ENCODE measurements around the gene NUTM2F.
"Not testable (repeated sequence)": the region's sequence is repeated elsewhere in the genome, so short reads cannot be mapped to it uniquely, and the experiment has no call there.

Gene NUTM2F

DNA sequence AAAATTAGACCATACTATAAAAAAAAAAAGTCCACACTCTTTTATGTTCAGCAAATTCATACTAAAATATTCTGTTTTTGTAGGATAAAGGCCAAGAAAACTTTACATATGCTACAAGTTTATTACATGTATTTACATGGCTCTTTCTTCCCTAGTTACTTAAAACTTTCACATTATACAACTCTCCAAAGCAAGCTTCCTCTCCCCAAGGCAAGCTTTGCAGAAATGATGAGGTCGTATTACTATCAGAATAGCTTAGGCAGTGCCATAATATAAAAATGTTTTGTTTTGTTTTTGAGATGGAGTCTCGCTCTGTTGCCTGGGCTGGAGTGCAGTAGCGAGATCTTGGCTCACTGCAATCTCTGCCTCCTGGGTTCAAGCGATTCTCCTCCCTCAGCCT, 8.0 kb upstream of the NUTM2F start:
- H3K9me3 Mint-ChIP-seq; H3K4me3 Mint-ChIP-seq; H3K27me3 Mint-ChIP-seq; H3K36me3 Mint-ChIP-seq (ENCODE audit: low read depth); H3K27ac Mint-ChIP-seq; intact Hi-C loops (cut with micrococcal nuclease); H3K4me1 Mint-ChIP-seq (ENCODE audit: low read depth): not testable (repeated sequence)

DNA sequence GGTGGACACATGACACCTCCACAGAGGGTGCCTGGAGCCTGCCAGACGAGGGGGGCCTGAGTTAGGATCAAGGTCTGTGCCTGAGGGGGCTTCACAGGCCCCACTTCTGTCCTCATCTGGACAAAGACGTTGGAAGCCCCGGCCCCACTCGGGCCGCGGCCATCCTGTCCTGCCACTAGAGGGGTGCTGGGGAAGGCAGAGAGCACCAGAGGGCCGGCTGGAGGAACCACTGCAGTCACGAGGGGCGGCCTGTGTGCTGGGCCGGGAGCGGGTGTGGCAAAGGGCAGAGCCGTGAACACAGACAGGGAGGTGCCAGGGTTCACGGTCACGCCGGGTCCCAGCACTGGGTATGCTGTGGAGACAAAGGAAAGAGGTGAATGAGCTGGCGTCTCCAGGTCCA, 2.9 kb downstream of the NUTM2F start:
- H3K9me3 Mint-ChIP-seq; H3K4me1 Mint-ChIP-seq (ENCODE audit: low read depth); intact Hi-C loops (cut with micrococcal nuclease): not testable (repeated sequence)

DNA sequence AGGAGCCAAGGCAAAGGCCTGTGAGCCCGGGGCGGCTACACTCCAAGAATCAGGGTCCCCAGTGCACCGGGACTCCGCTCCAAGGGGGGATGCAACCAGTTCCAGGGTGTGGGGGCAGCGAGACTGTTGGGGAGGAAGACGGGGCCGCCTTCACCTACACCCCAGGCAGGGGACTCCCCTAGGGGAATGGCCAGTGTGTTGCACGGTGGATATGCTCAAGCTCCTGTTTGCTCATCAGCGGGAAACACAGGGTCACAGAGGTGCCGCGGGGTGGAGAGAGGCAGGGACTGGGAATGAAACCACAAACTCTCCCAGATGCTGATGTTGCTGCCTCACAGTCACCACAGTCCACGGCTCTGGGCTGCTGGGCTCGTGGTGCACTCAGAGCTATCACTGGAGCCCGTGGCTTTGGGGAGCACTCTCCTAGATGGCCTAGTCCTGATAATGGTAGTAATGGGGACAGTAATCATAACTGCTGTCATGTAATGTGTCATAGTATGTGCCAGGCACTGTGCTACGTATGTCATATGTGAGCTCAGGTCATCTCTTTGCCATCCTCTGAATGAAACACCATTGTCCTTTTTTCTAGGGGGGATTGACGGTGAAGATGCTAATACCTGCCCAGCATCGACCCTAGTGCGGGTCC, 5.2 kb downstream of the NUTM2F start:
- H3K27me3 Mint-ChIP-seq; H3K36me3 Mint-ChIP-seq (ENCODE audit: low read depth); H3K4me1 Mint-ChIP-seq (ENCODE audit: low read depth); H3K4me3 Mint-ChIP-seq; H3K9me3 Mint-ChIP-seq; H3K27ac Mint-ChIP-seq; intact Hi-C loops (cut with micrococcal nuclease): not testable (repeated sequence)

More for the DNA sequence above, 2.9 kb downstream of the NUTM2F start:
- H3K36me3 Mint-ChIP-seq (ENCODE audit: low read depth); H3K4me3 Mint-ChIP-seq; H3K27me3 Mint-ChIP-seq: not testable (repeated sequence)
- peak overlapping the region; percentile 29 for H3K27ac Mint-ChIP-seq

DNA sequence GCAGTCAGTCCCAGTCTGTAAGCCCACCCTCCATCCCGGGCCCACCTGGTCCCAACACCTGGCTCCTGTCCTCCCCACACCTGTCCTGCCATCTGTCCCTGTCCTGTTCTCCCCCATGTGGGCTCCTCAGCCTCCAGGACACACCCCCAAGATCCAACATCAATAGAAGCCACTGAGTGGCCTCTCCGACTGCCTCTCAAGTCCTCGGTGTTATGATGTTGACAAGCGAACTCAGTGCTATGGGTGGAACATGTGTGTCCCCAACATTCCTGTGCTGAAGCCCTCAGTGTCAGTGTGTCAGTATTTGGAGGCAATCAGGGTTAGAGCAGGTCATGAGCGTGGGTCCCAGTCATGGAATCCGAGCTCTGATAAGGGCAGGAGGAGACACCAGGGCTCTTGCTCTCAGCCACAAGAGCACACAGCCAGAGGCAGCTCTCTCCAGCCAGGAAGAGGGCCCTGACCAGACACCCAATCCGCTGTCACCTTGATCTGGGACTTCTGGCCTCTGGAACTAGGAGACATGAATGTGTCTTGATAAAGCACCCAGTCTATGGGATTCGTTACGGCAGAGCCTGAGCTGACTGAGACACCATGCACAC, 6.0 kb downstream of the NUTM2F start:
- H3K27me3 Mint-ChIP-seq; H3K27ac Mint-ChIP-seq; H3K36me3 Mint-ChIP-seq (ENCODE audit: low read depth); H3K9me3 Mint-ChIP-seq; H3K4me1 Mint-ChIP-seq (ENCODE audit: low read depth); intact Hi-C loops (cut with micrococcal nuclease); H3K4me3 Mint-ChIP-seq: not testable (repeated sequence)

DNA sequence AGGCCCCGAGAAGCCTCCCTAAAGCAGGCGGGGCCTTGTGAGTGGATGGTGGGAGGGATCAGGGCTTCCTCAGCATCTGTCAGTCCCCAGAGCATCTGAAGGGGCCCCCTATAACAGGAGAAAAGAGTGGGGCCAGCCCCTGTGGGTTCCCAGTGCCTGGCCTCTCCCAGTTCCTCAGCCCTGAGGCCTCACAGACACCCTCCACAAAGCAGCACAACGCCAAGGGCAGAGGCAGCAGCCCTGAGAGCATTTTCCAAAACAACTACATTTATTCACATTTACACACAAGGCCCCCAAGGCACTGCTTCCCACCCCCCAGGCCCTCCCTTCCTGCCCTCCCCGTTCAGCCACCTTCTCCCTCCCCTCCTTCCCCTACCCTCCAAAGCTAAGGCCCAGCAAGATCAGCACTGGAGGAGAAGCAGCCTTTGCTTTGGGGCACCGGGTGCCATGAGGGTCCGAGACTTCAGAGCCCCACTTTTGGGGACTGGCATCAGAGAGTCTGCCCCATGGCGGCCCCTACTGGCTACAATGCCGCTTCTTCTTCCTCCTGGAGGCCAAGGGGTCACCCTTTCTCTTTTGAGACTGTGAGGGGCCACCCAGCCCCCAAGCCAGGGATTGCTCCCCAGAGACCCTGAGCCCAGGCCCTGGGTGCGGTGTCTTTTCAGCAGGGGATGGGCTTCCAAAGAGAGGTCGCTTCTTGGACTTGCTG, 10.3 kb downstream of the NUTM2F start:
- H3K4me3 Mint-ChIP-seq; H3K27ac Mint-ChIP-seq; H3K4me1 Mint-ChIP-seq (ENCODE audit: low read depth); intact Hi-C loops (cut with micrococcal nuclease); H3K9me3 Mint-ChIP-seq; H3K27me3 Mint-ChIP-seq; H3K36me3 Mint-ChIP-seq (ENCODE audit: low read depth): not testable (repeated sequence)

DNA sequence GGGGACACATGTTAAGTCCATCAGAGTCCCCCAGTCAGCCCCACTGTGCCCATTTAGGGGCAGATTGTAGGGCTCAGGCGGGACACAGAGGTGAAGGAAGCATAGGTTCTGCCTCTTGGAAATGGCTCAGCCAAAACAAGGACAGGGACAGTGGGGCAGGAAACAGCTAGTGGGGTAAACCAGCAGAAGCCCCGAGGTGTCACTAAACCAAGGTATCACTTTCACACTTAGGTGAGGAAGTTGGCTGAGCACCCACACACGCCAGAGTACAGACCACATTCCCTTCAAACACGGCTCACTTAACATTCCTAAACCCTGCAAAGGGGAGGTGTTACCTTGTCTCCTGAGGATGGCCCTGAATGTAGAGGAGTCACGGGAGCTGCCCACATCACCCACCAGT, 12.2 kb downstream of the NUTM2F start:
- H3K36me3 Mint-ChIP-seq (ENCODE audit: low read depth); H3K27ac Mint-ChIP-seq; H3K4me1 Mint-ChIP-seq (ENCODE audit: low read depth); H3K9me3 Mint-ChIP-seq; H3K27me3 Mint-ChIP-seq; H3K4me3 Mint-ChIP-seq; intact Hi-C loops (cut with micrococcal nuclease): not testable (repeated sequence)

DNA sequence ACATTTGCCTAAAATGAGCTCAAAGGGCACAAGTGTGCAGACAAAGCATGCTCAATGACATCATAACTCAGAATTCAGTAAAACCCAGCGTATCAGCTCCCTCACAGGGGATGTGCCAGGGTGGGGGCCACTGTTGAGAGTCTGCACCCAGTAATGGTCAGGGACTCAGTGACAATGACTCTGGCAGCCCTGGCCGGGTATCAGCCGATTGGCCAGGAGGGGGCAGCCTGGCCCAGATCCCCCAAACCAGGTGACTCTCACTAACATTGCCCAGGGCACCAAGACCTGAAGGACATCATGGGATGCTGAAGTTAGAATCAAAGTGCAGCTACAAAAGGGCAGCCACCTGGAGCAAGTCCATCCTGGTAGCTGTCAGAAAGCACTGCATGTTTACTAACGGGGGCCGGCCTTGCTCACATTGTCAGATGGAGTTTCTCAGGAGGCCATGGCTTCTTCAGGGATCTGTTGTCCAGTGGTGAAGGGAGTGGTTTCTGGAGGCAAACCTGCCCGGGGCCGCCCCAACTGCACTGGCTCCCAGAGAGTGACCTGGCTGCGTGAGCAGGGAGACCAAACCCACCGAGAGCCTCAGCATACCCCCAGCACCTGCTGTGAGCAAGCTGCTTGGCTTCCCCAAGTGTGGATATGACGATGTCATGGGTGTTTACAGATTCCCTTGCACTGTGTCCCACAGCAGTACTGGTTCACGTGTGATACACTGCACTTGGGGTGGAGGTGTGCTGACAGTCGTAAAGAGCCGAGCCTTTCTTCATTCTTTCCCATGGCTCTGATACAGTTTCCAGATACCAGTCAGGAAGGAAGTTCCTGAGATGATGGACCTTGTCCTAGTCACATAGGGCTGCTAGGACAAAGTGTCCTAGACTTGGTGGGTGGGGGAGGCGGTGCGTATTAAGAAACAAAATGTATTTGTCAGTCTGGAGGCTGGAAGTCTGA, 13.1 kb downstream of the NUTM2F start:
- intact Hi-C loops (cut with micrococcal nuclease); H3K27me3 Mint-ChIP-seq; H3K36me3 Mint-ChIP-seq (ENCODE audit: low read depth); H3K4me1 Mint-ChIP-seq (ENCODE audit: low read depth); H3K4me3 Mint-ChIP-seq; H3K9me3 Mint-ChIP-seq; H3K27ac Mint-ChIP-seq: not testable (repeated sequence)

DNA sequence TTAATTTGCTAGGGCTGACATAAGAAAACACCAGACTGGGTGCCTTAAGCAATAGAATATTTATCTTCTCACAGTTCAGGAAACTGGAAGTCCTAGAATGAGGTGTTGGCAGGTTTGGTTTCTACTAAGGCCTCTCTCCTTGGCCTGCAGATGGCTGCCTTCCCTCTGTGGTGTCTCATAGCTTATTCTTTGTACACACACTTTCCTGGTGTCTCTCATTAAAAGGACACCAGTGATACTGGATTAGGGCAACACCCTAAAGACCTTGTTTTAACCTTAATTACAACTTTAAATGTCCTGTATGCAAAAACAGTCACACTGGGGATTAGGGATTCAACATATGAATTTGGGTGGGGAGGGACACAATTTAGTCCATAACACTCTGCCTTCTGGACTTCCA, 25.1 kb downstream of the NUTM2F start:
- H3K36me3 Mint-ChIP-seq (ENCODE audit: low read depth): peaks cover 31% of the 10 kb centered on the region
- H3K27me3 Mint-ChIP-seq: no peaks in the 10 kb centered on the region
- H3K27ac Mint-ChIP-seq: no peak overlapping the region
- no peaks in the 10 kb centered on the region for H3K9me3 Mint-ChIP-seq
- H3K4me3 Mint-ChIP-seq: no peak overlapping the region
- intact Hi-C loops (cut with micrococcal nuclease): no loop called here
- H3K4me1 Mint-ChIP-seq (ENCODE audit: low read depth): no peaks in the 10 kb centered on the region

DNA sequence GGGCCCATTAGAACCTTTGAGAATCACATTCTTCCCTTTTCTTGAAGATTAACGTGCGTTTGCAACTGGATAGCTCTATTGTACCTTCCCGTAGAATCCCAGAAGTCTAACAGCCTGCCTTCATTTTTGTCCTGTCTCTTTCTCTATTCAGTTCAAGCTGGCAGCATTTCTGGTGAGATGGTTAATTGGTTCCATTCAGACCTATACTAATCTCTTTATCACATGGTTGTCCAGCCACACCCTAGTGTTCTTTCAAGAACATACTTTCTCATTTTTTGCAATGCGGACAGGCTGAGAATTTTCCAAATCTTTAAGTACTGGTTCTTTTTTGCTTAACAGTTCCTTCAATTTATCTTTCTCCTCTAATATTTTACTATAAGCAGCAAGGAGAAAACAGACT, 26.0 kb downstream of the NUTM2F start:
- no peaks in the 10 kb centered on the region for H3K27me3 Mint-ChIP-seq
- H3K4me1 Mint-ChIP-seq (ENCODE audit: low read depth): no peaks in the 10 kb centered on the region
- no peaks in the 10 kb centered on the region for H3K9me3 Mint-ChIP-seq
- H3K27ac Mint-ChIP-seq: no peak overlapping the region
- intact Hi-C loops (cut with micrococcal nuclease): no loop called here
- H3K4me3 Mint-ChIP-seq: no peak overlapping the region
- H3K36me3 Mint-ChIP-seq (ENCODE audit: low read depth): peaks cover 40% of the 10 kb centered on the region

DNA sequence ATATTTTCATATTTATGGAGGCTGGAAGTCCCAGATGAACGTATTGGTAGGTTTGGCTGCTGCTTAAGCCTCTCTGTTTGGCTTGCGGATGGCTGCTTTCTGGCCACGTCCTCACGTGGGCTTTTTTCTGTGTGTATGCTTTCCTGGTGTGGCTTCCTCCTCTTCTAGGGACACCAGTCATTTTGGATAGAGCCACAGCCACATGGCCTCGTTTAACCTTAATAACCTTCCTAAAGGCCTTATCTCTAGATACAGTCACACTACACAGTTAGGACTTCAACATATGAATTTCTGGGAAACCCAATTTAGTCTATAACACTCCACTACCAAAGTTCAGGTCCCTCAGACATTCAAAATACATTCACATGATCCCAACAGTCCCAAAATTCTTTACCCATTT, 26.9 kb downstream of the NUTM2F start:
- H3K36me3 Mint-ChIP-seq (ENCODE audit: low read depth): peaks cover 49% of the 10 kb centered on the region
- H3K9me3 Mint-ChIP-seq: no peaks in the 10 kb centered on the region
- H3K27me3 Mint-ChIP-seq: no peaks in the 10 kb centered on the region
- intact Hi-C loops (cut with micrococcal nuclease): no loop called here
- no peak overlapping the region for H3K27ac Mint-ChIP-seq
- H3K4me1 Mint-ChIP-seq (ENCODE audit: low read depth): no peaks in the 10 kb centered on the region
- no peak overlapping the region for H3K4me3 Mint-ChIP-seq

DNA sequence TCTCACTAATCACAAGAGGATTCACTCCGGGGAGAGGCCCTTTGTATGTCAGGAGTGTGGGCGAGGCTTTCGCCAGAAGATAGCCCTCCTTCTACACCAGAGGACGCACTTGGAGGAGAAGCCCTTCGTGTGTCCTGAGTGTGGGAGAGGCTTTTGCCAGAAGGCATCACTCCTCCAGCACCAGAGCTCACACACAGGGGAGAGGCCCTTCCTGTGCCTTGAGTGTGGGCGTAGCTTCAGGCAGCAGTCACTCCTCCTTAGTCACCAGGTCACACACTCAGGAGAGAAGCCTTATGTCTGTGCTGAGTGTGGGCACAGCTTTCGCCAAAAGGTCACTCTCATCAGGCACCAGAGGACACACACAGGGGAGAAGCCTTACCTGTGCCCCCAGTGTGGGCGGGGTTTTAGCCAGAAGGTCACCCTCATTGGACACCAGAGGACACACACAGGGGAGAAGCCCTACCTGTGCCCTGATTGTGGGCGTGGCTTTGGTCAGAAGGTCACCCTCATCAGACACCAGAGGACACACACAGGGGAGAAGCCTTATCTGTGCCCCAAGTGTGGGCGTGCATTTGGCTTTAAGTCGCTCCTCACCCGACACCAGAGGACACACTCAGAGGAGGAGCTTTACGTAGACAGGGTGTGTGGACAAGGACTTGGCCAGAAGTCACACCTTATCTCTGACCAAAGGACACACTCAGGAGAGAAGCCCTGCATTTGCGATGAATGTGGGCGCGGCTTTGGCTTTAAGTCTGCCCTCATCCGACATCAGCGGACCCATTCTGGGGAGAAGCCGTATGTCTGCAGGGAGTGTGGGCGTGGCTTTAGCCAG, 27.8 kb downstream of the NUTM2F start:
- Mint-ChIP-seq H3K27ac (no peak overlapping the region), H3K9me3 (no peaks in the 10 kb centered on the region), H3K36me3 (ENCODE audit: low read depth) (peaks cover 56% of the 10 kb centered on the region), H3K27me3 (no peaks in the 10 kb centered on the region), H3K4me3 (no peak overlapping the region), H3K4me1 (ENCODE audit: low read depth) (no peaks in the 10 kb centered on the region)
- intact Hi-C loops (cut with micrococcal nuclease): no loop called here

DNA sequence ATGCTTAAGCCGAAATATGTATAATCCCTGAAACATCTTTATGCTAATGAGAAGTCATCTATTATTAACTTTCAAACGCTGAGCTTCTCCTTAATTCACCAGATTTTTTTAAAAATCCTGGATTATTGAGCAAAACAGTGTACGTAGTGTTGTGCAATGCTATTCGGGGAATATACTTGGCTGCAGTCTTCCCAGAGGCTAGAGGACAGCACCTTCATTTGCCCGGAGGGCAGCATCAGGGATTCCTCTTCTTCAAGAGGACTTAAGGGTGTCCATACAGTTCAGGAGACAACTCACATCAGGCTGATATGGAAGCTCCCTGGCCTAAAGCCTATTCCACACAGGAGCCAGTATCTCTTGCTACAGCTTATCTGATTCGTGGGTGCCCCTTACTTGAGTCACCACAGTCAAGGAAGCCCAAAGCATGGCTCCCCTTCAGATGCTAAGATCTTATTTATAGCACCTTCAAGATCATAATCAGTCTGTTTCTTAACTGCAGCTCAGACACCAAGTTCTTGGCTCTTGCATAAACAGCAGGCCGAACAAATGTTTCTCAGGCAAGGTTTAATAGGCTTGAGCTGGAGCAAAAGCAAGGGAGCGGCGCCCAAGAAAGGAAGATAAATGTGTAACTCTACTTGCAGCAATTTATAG, 29.4 kb downstream of the NUTM2F start:
- H3K4me1 Mint-ChIP-seq (ENCODE audit: low read depth): no peaks in the 10 kb centered on the region
- no peaks in the 10 kb centered on the region for H3K27me3 Mint-ChIP-seq
- intact Hi-C loops (cut with micrococcal nuclease): no loop called here
- peaks cover 72% of the 10 kb centered on the region for H3K36me3 Mint-ChIP-seq (ENCODE audit: low read depth)
- H3K4me3 Mint-ChIP-seq: no peak overlapping the region
- H3K27ac Mint-ChIP-seq: no peak overlapping the region
- H3K9me3 Mint-ChIP-seq: no peaks in the 10 kb centered on the region

DNA sequence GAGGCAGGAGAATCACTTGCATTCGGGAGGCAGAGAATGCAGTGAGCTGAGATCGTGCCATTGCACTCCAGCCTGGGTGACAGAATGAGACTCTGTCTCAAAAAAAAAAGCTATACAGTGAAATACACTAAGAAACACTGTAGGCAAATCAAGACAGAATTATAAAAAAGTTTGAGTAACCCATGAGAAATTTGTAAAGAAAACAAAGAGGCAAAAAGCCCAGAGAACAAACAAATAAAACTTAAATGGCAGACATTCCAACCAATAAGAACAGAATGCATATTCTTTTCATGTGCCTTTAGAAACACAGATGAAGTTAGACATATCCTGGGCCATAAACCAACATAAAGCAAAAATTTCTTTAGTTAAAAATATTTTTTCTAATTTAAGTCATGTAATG, 38.8 kb downstream of the NUTM2F start:
- Mint-ChIP-seq H3K27ac (no peak overlapping the region), H3K9me3 (peaks cover 8% of the 10 kb centered on the region)

More for the DNA sequence above, 38.8 kb downstream of the NUTM2F start:
- intact Hi-C loops (cut with micrococcal nuclease): no loop called here
- Mint-ChIP-seq H3K4me3 (no peak overlapping the region), H3K36me3 (ENCODE audit: low read depth) (peaks cover 81% of the 10 kb centered on the region), H3K4me1 (ENCODE audit: low read depth) (no peaks in the 10 kb centered on the region), H3K27me3 (no peaks in the 10 kb centered on the region)

Data from dendritic cell treated with granulocyte-macrophage colony-stimulating factor and Interleukin-4, amounts not matched to agents 40 ng/mL and 50 ng/mL, for 4 days (primary cell).